DND-41 (cell line): ENCODE results near the gene IL12RB2.

Experiments used
- ATAC-seq: fragments of 200-7000 bp; cut with Tn5 transposase; 3 replicates; pipeline ENCODE4 v1.9.1; 2021; ENCODE audit warnings: low read depth; ENCODE audit not compliant: insufficient read depth
- DNase-seq: peaks from one replicate; pipeline ENCODE4 v3.0.0-alpha.2; 2020
- H2AFZ ChIP-seq: 2 replicates; pipeline ENCODE4 v1.6.0; 2012; ENCODE audit warnings: low read depth, low read length
- H3K27ac ChIP-seq: 2 replicates; pipeline ENCODE4 v1.5.1; 2012; ENCODE audit warnings: low read length, inconsistent platforms
- H3K27me3 ChIP-seq: fragments of 200-600 bp; sonication (generic); 2 replicates; pipeline ENCODE4 v1.6.0; 2012; ENCODE audit warnings: low read length, mild to moderate bottlenecking, inconsistent platforms; ENCODE audit not compliant: insufficient read depth, poor library complexity
- H3K36me3 ChIP-seq: 2 replicates; pipeline ENCODE4 v1.5.1; 2012; ENCODE audit warnings: low read length, inconsistent platforms; ENCODE audit not compliant: insufficient read depth
- H3K4me1 ChIP-seq: 2 replicates; pipeline ENCODE4 v1.5.1; 2012; ENCODE audit warnings: mild to moderate bottlenecking, low read length; ENCODE audit not compliant: insufficient read depth
- H3K4me2 ChIP-seq: 2 replicates; pipeline ENCODE4 v1.6.0; 2012; ENCODE audit warnings: mild to moderate bottlenecking, moderate library complexity, low read length, inconsistent platforms; ENCODE audit not compliant: insufficient read depth
- H3K4me3 ChIP-seq, 2 experiments: fragments of 200-600 bp in 1 of 2; shearing (Covaris generic) in 1 of 2; 2 replicates each; pipeline ENCODE4 v1.5.1; 2012 to 2016; ENCODE audit warnings: inconsistent platforms in 2 of 2, low read length in 2 of 2, mild to moderate bottlenecking in 2 of 2, low read depth in 1 of 2, moderate library complexity in 1 of 2
- H3K79me2 ChIP-seq: 2 replicates; pipeline ENCODE4 v1.6.0; 2012; ENCODE audit warnings: low read length, inconsistent platforms; ENCODE audit not compliant: insufficient read depth
- H3K9ac ChIP-seq: 2 replicates; pipeline ENCODE4 v1.6.0; 2012; ENCODE audit warnings: low read depth, mild to moderate bottlenecking, inconsistent platforms, low read length, moderate library complexity
- H3K9me3 ChIP-seq: 2 replicates; pipeline ENCODE4 v1.5.1; 2012; ENCODE audit warnings: low read length, moderate library complexity, mild to moderate bottlenecking, inconsistent platforms; ENCODE audit not compliant: insufficient read depth, severe bottlenecking
- H4K20me1 ChIP-seq: 2 replicates; pipeline ENCODE4 v1.6.0; 2012; ENCODE audit warnings: low read length; ENCODE audit not compliant: insufficient read depth
- CTCF ChIP-seq: IDR thresholded peaks from 2 replicates; pipeline ENCODE4 v1.5.1; 2012; ENCODE audit warnings: borderline replicate concordance, low read length, moderate library complexity, mild to moderate bottlenecking; ENCODE audit not compliant: poor library complexity, severe bottlenecking; ENCODE audit errors: extremely low read depth
- EZH2 ChIP-seq: IDR thresholded peaks from 3 replicates; pipeline ENCODE4 v1.6.1; 2012; ENCODE audit warnings: borderline replicate concordance, low read depth, mild to moderate bottlenecking, moderate library complexity, low read length, inconsistent platforms; ENCODE audit not compliant: severe bottlenecking

IL12RB2 gene

GRCh38 chr1:67335411-67335810 lies 27.7 kb downstream of the IL12RB2 start:
- peaks cover 2% of the 10 kb centered on the region for H3K27me3 ChIP-seq
- no peak overlapping the region for H3K9ac ChIP-seq
- H3K4me1 ChIP-seq = no peaks in the 10 kb centered on the region
- TF ChIP-seq EZH2 (no peak), CTCF (no peak)
- H3K79me2 ChIP-seq = no peaks in the 10 kb centered on the region
- DNase-seq = no peak
- no peak overlapping the region for H3K4me3 ChIP-seq
- ATAC-seq = no peak
- no peaks in the 10 kb centered on the region for H3K36me3 ChIP-seq
- H3K9me3 ChIP-seq = no peaks in the 10 kb centered on the region
- H2AFZ ChIP-seq = no peak overlapping the region
- no peak overlapping the region for H3K27ac ChIP-seq
- H4K20me1 ChIP-seq = no peaks in the 10 kb centered on the region
- H3K4me2 ChIP-seq = no peak overlapping the region

- Histone ChIP-seq H3K27me3 (peaks cover 2% of the 10 kb centered on the region), H3K36me3 (no peaks in the 10 kb centered on the region)
Measured at GRCh38 chr1:67336157-67336556, 28.5 kb downstream of the IL12RB2 start.

DNA sequence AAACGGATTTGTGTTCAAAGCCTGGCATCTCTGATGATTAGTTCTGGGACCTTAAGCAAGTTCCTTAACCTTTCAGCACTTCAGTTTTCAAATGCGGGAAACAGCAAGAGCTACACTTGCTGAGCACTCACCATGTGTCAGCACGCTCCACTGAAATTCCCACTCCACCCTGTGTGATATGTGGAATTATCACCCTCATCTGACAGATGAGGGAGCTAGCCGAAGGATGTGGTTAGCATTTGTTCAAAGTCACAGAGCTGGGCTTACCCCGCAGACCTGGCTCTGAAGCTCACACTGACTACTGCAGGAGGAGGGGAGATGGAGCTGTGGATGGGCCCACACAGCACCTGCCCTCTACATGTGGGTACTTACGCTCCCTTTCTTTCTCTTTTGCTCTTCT lies 29.1 kb downstream of the IL12RB2 start:
- Histone ChIP-seq H3K9ac (no peak overlapping the region), H3K27ac (no peak overlapping the region), H3K9me3 (no peaks in the 10 kb centered on the region), H3K27me3 (peaks cover 2% of the 10 kb centered on the region), H2AFZ (no peak overlapping the region), H3K4me2 (no peak overlapping the region), H3K79me2 (no peaks in the 10 kb centered on the region), H3K4me3 (no peak overlapping the region), H4K20me1 (no peaks in the 10 kb centered on the region), H3K4me1 (no peaks in the 10 kb centered on the region), H3K36me3 (no peaks in the 10 kb centered on the region)
- DNase-seq (peak; percentile 52), ATAC-seq (peak; percentile 96)
- no peak for TF ChIP-seq CTCF
- TF ChIP-seq EZH2 = no peak

More at GRCh38 chr1:67336157-67336556, 28.5 kb downstream of the IL12RB2 start:
- no peak overlapping the region for H2AFZ ChIP-seq
- H3K4me2 ChIP-seq = no peak overlapping the region
- H3K27ac ChIP-seq = no peak overlapping the region
- TF ChIP-seq EZH2 = no peak
- no peak for TF ChIP-seq CTCF
- no peaks in the 10 kb centered on the region for H3K4me1 ChIP-seq
- no peak overlapping the region for H3K9ac ChIP-seq
- no peaks in the 10 kb centered on the region for H4K20me1 ChIP-seq
- no peaks in the 10 kb centered on the region for H3K9me3 ChIP-seq
- no peak for ATAC-seq
- no peak overlapping the region for H3K4me3 ChIP-seq
- no peaks in the 10 kb centered on the region for H3K79me2 ChIP-seq
- no peak for DNase-seq

DNA sequence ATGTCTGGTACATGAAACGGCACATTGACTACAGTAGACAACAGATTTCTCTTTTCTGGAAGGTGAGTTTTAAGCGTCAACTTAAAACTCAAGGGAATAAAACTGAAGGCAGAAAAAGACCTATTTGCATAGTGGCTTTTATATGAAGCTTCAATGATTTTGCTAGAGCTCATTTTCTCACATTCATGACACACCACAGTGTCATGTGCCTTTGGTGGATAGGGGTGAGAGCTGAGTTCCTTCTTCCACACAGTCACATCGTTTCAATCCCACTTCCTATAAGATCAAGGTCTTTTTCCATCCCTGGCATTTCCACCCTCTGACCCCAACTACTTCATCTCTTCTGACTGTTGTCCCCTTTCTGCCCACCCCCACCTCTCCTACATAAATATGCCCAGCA lies 31.0 kb downstream of the IL12RB2 start:
- no peak overlapping the region for H3K9ac ChIP-seq
- DNase-seq = no peak
- H3K4me1 ChIP-seq = no peaks in the 10 kb centered on the region
- no peak overlapping the region for H2AFZ ChIP-seq
- no peaks in the 10 kb centered on the region for H3K9me3 ChIP-seq
- no peak overlapping the region for H3K4me2 ChIP-seq
- H3K79me2 ChIP-seq = no peaks in the 10 kb centered on the region
- H3K36me3 ChIP-seq = no peaks in the 10 kb centered on the region
- no peak overlapping the region for H3K4me3 ChIP-seq
- ATAC-seq = no peak
- TF ChIP-seq CTCF = no peak
- no peak for TF ChIP-seq EZH2
- H4K20me1 ChIP-seq = no peaks in the 10 kb centered on the region
- no peak overlapping the region for H3K27ac ChIP-seq
- H3K27me3 ChIP-seq = peaks cover 2% of the 10 kb centered on the region
